ENCODE measurements around the gene WBP2. TPM values are rescaled to one million over a fixed set of nuclear protein-coding genes. Genes with fewer than 3 reads are reported as not detected.

The WBP2 gene
- total and polyA plus RNA-seq, 10 of the 15 experiments (the other 5 are each of a cell fraction or from before 2014, with no cell fraction given) = 1.5 to 57.3 (median 27.5) TPM

DNA sequence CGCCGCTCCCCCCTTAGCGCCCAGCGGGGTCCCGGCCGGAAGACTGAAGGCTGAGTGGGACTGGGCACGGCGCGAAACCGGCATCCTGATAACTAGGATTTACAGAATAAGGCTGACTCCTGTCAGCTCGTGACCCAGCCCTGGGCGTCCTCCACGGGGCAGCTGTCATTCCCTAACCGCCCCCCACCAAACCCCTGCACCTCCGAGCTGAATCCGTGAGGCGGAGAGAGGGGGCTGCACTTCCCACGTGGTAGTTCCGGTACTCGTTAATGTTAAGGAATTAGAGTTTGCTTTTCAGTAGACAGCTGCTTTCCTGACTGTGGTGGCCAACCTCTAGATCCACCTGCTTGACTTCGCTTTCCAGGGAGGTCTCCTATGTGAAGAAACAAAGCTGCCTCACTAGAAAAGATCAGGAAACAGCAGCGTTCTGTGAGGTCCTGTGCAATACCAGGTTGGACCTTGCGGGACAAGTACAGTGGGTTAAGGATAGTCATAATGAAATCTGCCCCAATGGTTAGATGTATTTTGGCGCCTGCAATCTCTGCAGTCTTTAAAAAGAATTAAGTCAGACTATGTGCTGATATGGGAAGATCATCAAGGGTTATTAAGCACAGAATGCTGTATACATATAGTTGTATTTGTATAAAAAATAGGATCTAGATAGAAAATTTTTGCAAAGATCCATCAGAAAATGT lies 1.1 kb upstream of the WBP2 start (continued):
- TF ChIP-seq CREM (IDR thresholded peaks at IDR 0.05; ENCODE audit: low read depth) (no peak), YBX1 (IDR thresholded peaks at IDR 0.05) (no peak), TARDBP (IDR thresholded peaks at IDR 0.05; ENCODE audit: borderline replicate concordance) (no peak), NRF1 (conservative IDR thresholded peaks at IDR 0.05; ENCODE audit: low read depth, low read length) (no peak), IKZF2 (IDR thresholded peaks at IDR 0.05) (peak; percentile 37 to 63; a peak in 2 of 4 replicates), SRF (IDR thresholded peaks at IDR 0.05; ENCODE audit: low read depth in 2 of 2, low read length in 2 of 2) (no peak), ZBED1 (IDR thresholded peaks at IDR 0.05; ENCODE audit: borderline replicate concordance) (no peak), MEF2B (IDR thresholded peaks at IDR 0.05; ENCODE audit: partially characterized antibody, poor library complexity, severe bottlenecking) (peak; percentile 9), BACH1 (IDR thresholded peaks at IDR 0.05; ENCODE audit: borderline replicate concordance) (no peak; the same call in 1 of the 2 replicates), JUNB (IDR thresholded peaks at IDR 0.05) (peak; percentile 63), NR2C1 (IDR thresholded peaks at IDR 0.05) (no peak), EP300 (IDR thresholded peaks at IDR 0.05; ENCODE audit: borderline replicate concordance in 1 of 2, control insufficient read depth in 1 of 2, low read depth in 2 of 2, low read length in 2 of 2) (no peak), RUNX3 (IDR thresholded peaks at IDR 0.05; ENCODE audit: low read length) (peak; percentile 53; the same call in 1 of the 2 replicates), EGR1 (IDR thresholded peaks at IDR 0.05; ENCODE audit: borderline replicate concordance in 1 of 2, low read depth in 2 of 2, low read length in 2 of 2) (no peak), SMARCA5 (IDR thresholded peaks at IDR 0.05) (0 out of 2 replicates have a peak, but pooled peaks have one; percentile 58), MYB (IDR thresholded peaks at IDR 0.05; ENCODE audit: borderline replicate concordance, low read depth, low read length) (no peak)
- TF ChIP-seq, protein P1, sequence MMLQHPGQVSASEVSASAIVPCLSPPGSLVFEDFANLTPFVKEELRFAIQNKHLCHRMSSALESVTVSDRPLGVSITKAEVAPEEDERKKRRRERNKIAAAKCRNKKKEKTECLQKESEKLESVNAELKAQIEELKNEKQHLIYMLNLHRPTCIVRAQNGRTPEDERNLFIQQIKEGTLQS (IDR thresholded peaks at IDR 0.05; ENCODE audit: borderline replicate concordance, extremely low read depth, low read depth, low read length) = no peak
- TF ChIP-seq, protein P2, sequence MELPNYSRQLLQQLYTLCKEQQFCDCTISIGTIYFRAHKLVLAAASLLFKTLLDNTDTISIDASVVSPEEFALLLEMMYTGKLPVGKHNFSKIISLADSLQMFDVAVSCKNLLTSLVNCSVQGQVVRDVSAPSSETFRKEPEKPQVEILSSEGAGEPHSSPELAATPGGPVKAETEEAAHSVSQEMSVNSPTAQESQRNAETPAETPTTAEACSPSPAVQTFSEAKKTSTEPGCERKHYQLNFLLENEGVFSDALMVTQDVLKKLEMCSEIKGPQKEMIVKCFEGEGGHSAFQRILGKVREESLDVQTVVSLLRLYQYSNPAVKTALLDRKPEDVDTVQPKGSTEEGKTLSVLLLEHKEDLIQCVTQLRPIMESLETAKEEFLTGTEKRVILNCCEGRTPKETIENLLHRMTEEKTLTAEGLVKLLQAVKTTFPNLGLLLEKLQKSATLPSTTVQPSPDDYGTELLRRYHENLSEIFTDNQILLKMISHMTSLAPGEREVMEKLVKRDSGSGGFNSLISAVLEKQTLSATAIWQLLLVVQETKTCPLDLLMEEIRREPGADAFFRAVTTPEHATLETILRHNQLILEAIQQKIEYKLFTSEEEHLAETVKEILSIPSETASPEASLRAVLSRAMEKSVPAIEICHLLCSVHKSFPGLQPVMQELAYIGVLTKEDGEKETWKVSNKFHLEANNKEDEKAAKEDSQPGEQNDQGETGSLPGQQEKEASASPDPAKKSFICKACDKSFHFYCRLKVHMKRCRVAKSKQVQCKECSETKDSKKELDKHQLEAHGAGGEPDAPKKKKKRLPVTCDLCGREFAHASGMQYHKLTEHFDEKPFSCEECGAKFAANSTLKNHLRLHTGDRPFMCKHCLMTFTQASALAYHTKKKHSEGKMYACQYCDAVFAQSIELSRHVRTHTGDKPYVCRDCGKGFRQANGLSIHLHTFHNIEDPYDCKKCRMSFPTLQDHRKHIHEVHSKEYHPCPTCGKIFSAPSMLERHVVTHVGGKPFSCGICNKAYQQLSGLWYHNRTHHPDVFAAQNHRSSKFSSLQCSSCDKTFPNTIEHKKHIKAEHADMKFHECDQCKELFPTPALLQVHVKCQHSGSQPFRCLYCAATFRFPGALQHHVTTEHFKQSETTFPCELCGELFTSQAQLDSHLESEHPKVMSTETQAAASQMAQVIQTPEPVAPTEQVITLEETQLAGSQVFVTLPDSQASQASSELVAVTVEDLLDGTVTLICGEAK (IDR thresholded peaks at IDR 0.05; ENCODE audit: borderline replicate concordance) = 0 out of 2 replicates have a peak, but pooled peaks have one; percentile 18
- TF ChIP-seq, protein P3, sequence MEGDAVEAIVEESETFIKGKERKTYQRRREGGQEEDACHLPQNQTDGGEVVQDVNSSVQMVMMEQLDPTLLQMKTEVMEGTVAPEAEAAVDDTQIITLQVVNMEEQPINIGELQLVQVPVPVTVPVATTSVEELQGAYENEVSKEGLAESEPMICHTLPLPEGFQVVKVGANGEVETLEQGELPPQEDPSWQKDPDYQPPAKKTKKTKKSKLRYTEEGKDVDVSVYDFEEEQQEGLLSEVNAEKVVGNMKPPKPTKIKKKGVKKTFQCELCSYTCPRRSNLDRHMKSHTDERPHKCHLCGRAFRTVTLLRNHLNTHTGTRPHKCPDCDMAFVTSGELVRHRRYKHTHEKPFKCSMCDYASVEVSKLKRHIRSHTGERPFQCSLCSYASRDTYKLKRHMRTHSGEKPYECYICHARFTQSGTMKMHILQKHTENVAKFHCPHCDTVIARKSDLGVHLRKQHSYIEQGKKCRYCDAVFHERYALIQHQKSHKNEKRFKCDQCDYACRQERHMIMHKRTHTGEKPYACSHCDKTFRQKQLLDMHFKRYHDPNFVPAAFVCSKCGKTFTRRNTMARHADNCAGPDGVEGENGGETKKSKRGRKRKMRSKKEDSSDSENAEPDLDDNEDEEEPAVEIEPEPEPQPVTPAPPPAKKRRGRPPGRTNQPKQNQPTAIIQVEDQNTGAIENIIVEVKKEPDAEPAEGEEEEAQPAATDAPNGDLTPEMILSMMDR (IDR thresholded peaks at IDR 0.05 in 2 of 3, conservative IDR thresholded peaks at IDR 0.05 in 1 of 3; ENCODE audit: control insufficient read depth in 2 of 3, extremely low read depth in 1 of 3, insufficient read depth in 1 of 3, low read depth in 3 of 3, low read length in 3 of 3) = peak in 2 of 3 experiments; percentile 49 to 52; a peak in 3 of 6 replicates
- TF ChIP-seq, protein P4, sequence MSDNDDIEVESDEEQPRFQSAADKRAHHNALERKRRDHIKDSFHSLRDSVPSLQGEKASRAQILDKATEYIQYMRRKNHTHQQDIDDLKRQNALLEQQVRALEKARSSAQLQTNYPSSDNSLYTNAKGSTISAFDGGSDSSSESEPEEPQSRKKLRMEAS (IDR thresholded peaks at IDR 0.05; ENCODE audit: low read depth, low read length) = peak; percentile 7; the same call in 1 of the 2 replicates
- TF ChIP-seq, protein P5, sequence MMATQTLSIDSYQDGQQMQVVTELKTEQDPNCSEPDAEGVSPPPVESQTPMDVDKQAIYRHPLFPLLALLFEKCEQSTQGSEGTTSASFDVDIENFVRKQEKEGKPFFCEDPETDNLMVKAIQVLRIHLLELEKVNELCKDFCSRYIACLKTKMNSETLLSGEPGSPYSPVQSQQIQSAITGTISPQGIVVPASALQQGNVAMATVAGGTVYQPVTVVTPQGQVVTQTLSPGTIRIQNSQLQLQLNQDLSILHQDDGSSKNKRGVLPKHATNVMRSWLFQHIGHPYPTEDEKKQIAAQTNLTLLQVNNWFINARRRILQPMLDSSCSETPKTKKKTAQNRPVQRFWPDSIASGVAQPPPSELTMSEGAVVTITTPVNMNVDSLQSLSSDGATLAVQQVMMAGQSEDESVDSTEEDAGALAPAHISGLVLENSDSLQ (IDR thresholded peaks at IDR 0.05) = no peak

Data from GM12878 (cell line).